Measurements from ENCODE around the gene SIGLEC10. TPM values are rescaled to one million over a fixed set of nuclear protein-coding genes. Genes with fewer than 3 reads are reported as not detected.

Gene SIGLEC10
- total RNA-seq, 1 donor from 2014 or later = 0.04 TPM

DNA sequence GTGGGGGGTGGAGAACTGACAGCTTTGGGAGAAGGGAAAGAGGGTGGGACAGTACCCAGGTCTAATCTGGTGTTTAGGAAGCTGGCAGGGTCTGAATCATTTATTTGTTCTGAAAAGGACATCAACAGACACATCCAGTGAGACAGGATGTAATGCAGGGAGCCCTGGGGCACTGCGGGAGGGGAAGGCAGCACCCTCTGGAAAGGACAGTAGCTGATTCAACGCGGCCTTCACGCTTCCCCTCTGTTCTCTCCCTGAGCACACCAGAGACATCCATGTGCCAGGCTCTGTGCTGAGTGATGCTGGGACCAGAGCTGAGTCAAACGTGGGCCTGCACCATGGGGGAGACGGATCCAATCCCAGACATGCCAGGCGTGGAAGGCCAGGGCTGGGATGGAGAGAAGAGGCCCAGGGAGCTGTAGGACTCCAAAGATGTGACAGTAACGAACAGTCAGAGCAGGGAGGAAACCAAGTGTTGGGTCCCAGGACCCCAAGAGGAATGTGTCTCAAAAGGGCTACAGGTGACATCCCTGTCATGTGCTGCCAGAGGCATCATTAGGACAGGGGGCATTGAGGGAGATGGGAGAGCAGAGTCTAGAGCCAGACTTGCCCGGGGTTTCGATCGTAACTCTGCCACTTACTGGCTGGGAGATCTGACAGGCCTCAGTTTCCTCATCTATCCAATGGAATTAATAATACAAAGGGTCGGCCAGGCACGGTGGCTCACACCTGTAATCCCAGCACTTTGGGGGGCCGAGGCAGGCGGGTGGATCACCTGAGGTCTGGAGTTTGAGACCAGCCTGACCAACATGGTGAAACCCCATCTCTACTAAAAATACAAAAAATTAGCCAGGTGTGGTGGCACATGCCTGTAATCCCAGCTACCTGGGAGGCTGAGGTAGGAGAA is 53.0 kb downstream of the SIGLEC10 start:
- no peak for DNase-seq (ENCODE audit: low read depth)

GRCh38 chr19:51361239-51361638 is 56.2 kb downstream of the SIGLEC10 start:
- TF ChIP-seq CTCF (IDR thresholded peaks at IDR 0.05; ENCODE audit: insufficient read depth, low read length, poor library complexity, severe bottlenecking) = no peak
- H3K27me3 ChIP-seq (ENCODE audit: control insufficient read depth, insufficient read depth, low read length) = no peaks in the 10 kb centered on the region
- no peak overlapping the region for H3K4me3 ChIP-seq (ENCODE audit: low read depth, low read length)
- no peak for DNase-seq (ENCODE audit: low read depth)
- no peaks in the 10 kb centered on the region for H3K36me3 ChIP-seq (ENCODE audit: control insufficient read depth, insufficient read depth, low read length)

More for the DNA sequence above, 53.0 kb downstream of the SIGLEC10 start:
- TF ChIP-seq CTCF (IDR thresholded peaks at IDR 0.05; ENCODE audit: insufficient read depth, low read length, poor library complexity, severe bottlenecking) = no peak
- H3K27me3 ChIP-seq (ENCODE audit: control insufficient read depth, insufficient read depth, low read length) = no peaks in the 10 kb centered on the region
- no peak overlapping the region for H3K4me3 ChIP-seq (ENCODE audit: low read depth, low read length)
- no peaks in the 10 kb centered on the region for H3K36me3 ChIP-seq (ENCODE audit: control insufficient read depth, insufficient read depth, low read length)

Other genes with a start within 250 kb of the SIGLEC10 start
- not detected in 2 replicates for gene CD33, start 192.6 kb downstream of the SIGLEC10 start, total RNA-seq
- gene SIGLECL1, start 166.6 kb downstream of the SIGLEC10 start, total RNA-seq = 0.79 TPM in 1 of 2 replicates, not detected in the other
- 0.04 and 0.07 TPM in 2 replicates for gene IGLON5, start 106.0 kb downstream of the SIGLEC10 start, total RNA-seq
- 1.1 and 1.5 TPM in 2 replicates for gene VSIG10L, start 75.5 kb downstream of the SIGLEC10 start, total RNA-seq
- gene ETFB, start 51.3 kb downstream of the SIGLEC10 start, total RNA-seq = 29.8 and 36.9 TPM in 2 replicates
- not detected in 2 replicates for gene CLDND2, start 48.6 kb downstream of the SIGLEC10 start, total RNA-seq
- not detected in 2 replicates for gene NKG7, start 45.0 kb downstream of the SIGLEC10 start, total RNA-seq
- not detected in 2 replicates for gene LIM2, start 29.7 kb downstream of the SIGLEC10 start, total RNA-seq
- gene C19orf84, start 27.1 kb downstream of the SIGLEC10 start, total RNA-seq = not detected in 2 replicates
- not detected in 2 replicates for gene SIGLEC8, start 40.8 kb upstream of the SIGLEC10 start, total RNA-seq
- gene CEACAM18, start 60.9 kb upstream of the SIGLEC10 start, total RNA-seq = not detected in 2 replicates
- 1.4 TPM in 1 of 2 replicates, not detected in the other for gene SIGLEC12, start 84.2 kb upstream of the SIGLEC10 start, total RNA-seq
- not detected in 2 replicates for gene SIGLEC6, start 114.0 kb upstream of the SIGLEC10 start, total RNA-seq
- gene ZNF175, start 153.6 kb upstream of the SIGLEC10 start, total RNA-seq = 4.9 and 5.0 TPM in 2 replicates
- gene SIGLEC5, start 212.8 kb upstream of the SIGLEC10 start, total RNA-seq = not detected in 2 replicates
- gene SIGLEC14, start 229.2 kb upstream of the SIGLEC10 start, total RNA-seq = not detected in 2 replicates

Measured in kidney epithelial cell (primary cell).